ENCODE results near the gene REPIN1. TPM values are rescaled to one million over a fixed set of nuclear protein-coding genes. Genes with fewer than 3 reads are reported as not detected.

REPIN1 gene
- total and polyA plus RNA-seq, 9 donors: 21.6 to 92.0 (median 73.4) TPM

DNA sequence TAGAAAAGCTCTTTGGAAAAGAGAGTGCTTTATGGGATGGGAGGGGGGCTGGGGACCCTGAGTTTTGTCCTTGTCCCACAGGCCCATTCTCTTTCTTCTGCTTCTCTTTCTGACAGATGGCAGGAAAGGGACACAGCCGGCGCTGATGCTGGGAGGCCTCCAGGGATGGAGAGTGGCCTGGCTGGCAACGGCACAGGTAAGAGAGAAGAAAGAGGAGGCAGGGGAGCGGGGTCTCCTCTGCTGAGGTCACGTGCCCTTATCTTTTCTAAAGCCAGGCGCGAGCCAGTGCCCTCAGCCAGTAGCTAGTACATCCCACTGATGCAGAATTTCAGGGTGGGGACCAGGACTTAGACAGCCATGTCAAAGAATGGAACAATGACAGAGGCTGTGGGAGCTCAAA, 19.7 kb downstream of the REPIN1 start:
- TF ChIP-seq POLR2A (IDR thresholded peaks at IDR 0.05) (no peak), EP300 (IDR thresholded peaks at IDR 0.05) (no peak)
- TF ChIP-seq, protein P1, sequence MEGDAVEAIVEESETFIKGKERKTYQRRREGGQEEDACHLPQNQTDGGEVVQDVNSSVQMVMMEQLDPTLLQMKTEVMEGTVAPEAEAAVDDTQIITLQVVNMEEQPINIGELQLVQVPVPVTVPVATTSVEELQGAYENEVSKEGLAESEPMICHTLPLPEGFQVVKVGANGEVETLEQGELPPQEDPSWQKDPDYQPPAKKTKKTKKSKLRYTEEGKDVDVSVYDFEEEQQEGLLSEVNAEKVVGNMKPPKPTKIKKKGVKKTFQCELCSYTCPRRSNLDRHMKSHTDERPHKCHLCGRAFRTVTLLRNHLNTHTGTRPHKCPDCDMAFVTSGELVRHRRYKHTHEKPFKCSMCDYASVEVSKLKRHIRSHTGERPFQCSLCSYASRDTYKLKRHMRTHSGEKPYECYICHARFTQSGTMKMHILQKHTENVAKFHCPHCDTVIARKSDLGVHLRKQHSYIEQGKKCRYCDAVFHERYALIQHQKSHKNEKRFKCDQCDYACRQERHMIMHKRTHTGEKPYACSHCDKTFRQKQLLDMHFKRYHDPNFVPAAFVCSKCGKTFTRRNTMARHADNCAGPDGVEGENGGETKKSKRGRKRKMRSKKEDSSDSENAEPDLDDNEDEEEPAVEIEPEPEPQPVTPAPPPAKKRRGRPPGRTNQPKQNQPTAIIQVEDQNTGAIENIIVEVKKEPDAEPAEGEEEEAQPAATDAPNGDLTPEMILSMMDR (IDR thresholded peaks at IDR 0.05): no peak
- peaks cover 11% of the 10 kb centered on the region for H3K4me1 ChIP-seq (ENCODE audit: insufficient read depth)
- H3K27ac ChIP-seq: peak overlapping the region in 1 of 2 donors; percentile 81
- no peaks in the 10 kb centered on the region for H3K36me3 ChIP-seq
- H3K9me3 ChIP-seq: no peaks in the 10 kb centered on the region
- H3K4me3 ChIP-seq: no peak overlapping the region
- intact Hi-C loops (cut with DNase I): no loop called here
- DNase-seq: peak in 2 of 5 donors; percentile 29 to 42
- 81 to 86% (median 84%) methylated on average over 7 of the region's 7 CpGs for WGBS, 3 donors
- no peaks in the 10 kb centered on the region for H3K27me3 ChIP-seq

DNA sequence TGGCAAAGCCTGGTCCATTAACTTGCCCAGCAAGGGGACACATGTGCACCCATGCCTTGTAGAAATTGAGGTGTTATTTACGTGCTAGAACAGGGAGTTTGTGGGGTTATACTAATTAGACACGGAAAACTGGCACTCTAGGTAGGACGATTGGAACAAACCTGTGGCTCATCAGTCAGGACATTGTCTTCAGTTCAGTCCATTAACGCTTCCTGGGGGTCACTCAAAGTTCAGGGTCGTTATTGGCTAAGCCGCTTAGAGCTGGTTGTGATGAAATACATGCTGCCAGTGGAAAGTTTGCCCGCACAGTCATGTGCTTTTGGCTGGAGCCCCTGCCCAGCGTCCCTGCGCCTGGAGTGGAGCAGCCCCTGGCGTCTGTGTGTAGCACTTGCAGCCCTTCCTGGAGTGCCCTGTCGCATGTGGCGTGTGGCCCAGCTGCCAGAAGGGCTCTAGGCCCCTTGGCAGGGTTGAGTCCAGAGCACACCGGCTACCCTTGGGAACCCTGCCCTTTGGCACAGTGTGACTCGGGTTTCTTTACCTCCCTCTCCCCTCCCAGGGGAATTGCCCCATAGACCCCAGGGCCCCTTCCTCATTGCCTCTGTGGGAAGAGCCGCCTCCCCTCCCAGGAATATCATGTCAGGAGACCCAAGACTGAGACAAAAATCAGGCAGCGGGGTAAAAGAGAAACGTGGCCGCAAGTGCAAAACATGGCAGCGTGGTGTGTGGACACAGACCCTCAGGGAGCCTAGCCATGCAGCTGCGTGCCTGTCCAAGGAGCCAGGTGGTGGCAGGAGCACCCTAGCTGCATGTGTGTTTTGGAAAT, 20.3 kb downstream of the REPIN1 start:
- TF ChIP-seq, protein P1 (IDR thresholded peaks at IDR 0.05): peak; percentile 44 to 70 (median 50)
- no peak for TF ChIP-seq POLR2A (IDR thresholded peaks at IDR 0.05)
- Histone ChIP-seq H3K36me3 (no peaks in the 10 kb centered on the region), H3K27ac (peak overlapping the region in 1 of 2 donors; percentile 81), H3K27me3 (no peaks in the 10 kb centered on the region), H3K4me3 (no peak overlapping the region), H3K9me3 (no peaks in the 10 kb centered on the region), H3K4me1 (ENCODE audit: insufficient read depth) (peaks cover 11% of the 10 kb centered on the region)
- WGBS, 3 donors: 57 to 60% (median 59%) methylated on average over 20 of the region's 20 CpGs
- peak; percentile 78 to 85 (median 81) for DNase-seq
- intact Hi-C loops (cut with DNase I): no loop called here

DNA sequence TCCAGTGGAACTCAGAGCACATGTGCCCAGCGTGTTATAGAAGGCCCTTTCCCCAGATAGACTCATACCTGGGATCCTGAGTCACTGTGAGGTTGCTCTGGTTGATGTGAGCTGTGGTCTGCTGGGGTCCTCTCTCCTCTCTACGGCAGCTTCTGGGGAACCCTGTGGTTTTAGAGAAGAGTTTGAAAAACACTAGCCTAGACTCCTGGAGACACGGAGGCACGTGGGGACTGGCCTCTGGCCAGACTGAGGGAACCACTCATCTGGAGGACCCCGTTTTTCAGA, 20.9 kb downstream of the REPIN1 start:
- peak in 2 of 5 donors; percentile 17 to 24 for DNase-seq
- H3K9me3 ChIP-seq: no peaks in the 10 kb centered on the region
- no peaks in the 10 kb centered on the region for H3K27me3 ChIP-seq
- 74 to 80% (median 77%) methylated on average over 5 of the region's 5 CpGs for WGBS, 3 donors
- peak overlapping the region in 1 of 2 donors; percentile 81 for H3K27ac ChIP-seq
- intact Hi-C loops (cut with DNase I): no loop called here
- TF ChIP-seq EP300 (IDR thresholded peaks at IDR 0.05): no peak
- no peak for TF ChIP-seq POLR2A (IDR thresholded peaks at IDR 0.05)
- TF ChIP-seq, protein P1 (IDR thresholded peaks at IDR 0.05): no peak
- H3K4me1 ChIP-seq (ENCODE audit: insufficient read depth): peaks cover 8% of the 10 kb centered on the region
- no peaks in the 10 kb centered on the region for H3K36me3 ChIP-seq
- H3K4me3 ChIP-seq: no peak overlapping the region

DNA sequence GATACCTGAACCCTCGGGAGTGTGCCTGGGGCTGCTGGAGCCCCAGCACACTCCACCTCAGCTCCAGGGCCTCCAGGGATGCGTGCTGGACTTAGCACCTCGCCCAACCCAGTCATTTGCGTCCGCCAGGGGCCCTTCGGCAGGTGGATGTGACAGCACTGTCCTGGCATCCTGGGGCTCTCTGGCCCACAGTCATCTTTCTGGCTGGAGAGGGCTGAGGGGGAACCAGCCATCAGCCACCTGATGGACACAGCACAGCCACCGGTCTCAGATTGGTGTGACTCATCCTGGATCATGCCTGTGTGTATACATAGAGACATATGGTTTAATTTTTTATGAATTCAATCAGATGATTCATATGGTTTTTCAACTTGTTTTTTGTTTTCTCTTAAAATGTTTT, 21.6 kb downstream of the REPIN1 start:
- Histone ChIP-seq H3K36me3 (no peaks in the 10 kb centered on the region), H3K27ac (no peak overlapping the region), H3K9me3 (no peaks in the 10 kb centered on the region), H3K27me3 (no peaks in the 10 kb centered on the region), H3K4me1 (ENCODE audit: insufficient read depth) (peaks cover 8% of the 10 kb centered on the region), H3K4me3 (no peak overlapping the region)
- DNase-seq: peak in 1 of 5 donors; percentile 31
- intact Hi-C loops (cut with DNase I): no loop called here
- WGBS, 3 donors: 96 to 97% (median 97%) methylated on average over 7 of the region's 7 CpGs
- TF ChIP-seq POLR2A (IDR thresholded peaks at IDR 0.05) (no peak), EP300 (IDR thresholded peaks at IDR 0.05) (no peak)
- TF ChIP-seq, protein P1 (IDR thresholded peaks at IDR 0.05): no peak
